ENCODE measurements around the gene GIN1. TPM values are rescaled to one million over a fixed set of nuclear protein-coding genes. Genes with fewer than 3 reads are reported as not detected.
"Not testable (repeated sequence)": the region's sequence is repeated elsewhere in the genome, so short reads cannot be mapped to it uniquely, and the experiment has no call there.

GIN1 gene
- total RNA-seq, 2 experiments from 2014 or later: 9.8 to 11.7 TPM

DNA sequence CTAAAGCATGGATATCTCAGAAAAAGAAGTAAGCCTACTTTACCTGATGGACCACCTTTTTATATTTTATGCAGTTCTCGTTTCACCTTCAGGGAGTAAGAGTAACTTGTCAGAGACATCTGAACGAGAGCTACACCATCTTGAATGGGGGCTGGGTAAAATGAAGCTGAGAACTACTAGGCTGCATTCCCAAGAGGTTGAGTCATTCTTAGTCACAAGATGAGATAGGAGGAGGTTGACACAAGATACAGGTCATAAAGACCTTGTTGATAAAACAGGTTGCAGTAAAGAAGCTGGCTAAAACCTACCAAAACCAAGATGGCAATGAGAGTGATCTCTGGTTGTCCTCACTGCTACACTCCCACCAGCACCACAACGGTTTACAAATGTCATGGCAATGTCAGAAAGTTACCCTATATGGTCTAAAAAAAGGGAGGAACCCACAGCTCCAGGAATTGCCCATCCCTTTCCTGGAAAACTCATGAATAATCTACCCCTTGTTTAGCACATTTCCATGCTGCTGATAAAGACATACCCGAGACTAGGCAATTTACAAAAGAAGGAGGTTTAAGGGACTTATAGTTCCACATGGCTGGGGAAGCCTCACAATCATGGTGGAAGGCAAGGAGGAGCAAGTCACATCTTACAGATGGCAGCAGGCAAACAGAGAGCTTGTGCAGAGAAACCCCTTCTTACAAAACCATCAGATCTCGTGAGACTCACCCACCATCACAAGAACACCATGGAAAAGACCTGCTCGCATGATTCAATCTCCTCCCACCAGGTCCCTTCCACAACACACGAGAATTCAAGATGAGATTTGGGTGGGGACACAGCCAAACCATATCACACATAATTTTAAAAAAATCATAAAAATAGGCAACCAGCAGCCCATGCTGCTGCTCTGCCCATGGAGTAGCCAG is 62.5 kb downstream of the GIN1 start:
- no peak for ATAC-seq
- no peaks in the 10 kb centered on the region for H3K36me3 Mint-ChIP-seq (ENCODE audit: low read depth)
- no peaks in the 10 kb centered on the region for H3K27me3 Mint-ChIP-seq

DNA sequence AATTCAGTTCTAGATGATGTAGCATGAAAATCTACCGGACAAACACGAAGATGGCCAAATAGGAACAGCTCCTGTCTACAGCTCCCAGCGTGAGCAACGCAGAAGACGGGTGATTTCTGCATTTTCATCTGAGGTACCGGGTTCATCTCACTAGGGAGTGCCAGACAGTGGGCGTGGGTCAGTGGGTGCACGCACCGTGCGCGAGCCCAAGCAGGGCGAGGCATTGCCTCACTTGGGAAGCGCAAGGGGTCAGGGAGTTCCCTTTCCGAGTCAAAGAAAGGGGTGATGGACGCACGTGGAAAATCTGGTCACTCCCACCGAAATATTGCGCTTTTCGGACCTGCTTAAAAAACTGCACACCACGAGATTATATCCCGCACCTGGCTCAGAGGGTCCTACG is 73.2 kb downstream of the GIN1 start:
- H3K9me3 Mint-ChIP-seq; H3K4me3 Mint-ChIP-seq; POLR2A ChIA-PET; H3K4me1 Mint-ChIP-seq (ENCODE audit: low read depth); H3K27me3 Mint-ChIP-seq; H3K27ac Mint-ChIP-seq; CTCF ChIA-PET; H3K36me3 Mint-ChIP-seq (ENCODE audit: low read depth); DNase-seq; ATAC-seq: not testable (repeated sequence)
- intact Hi-C loops (cut with micrococcal nuclease): loop anchor here (10.0 kb wide), 1 partner anchor 262 kb away; no protein-coding TSS in a partner anchor

More for the DNA sequence above, 62.5 kb downstream of the GIN1 start:
- intact Hi-C loops (cut with micrococcal nuclease): no loop called here
- Mint-ChIP-seq H3K9me3 (peaks cover 2% of the 10 kb centered on the region), H3K27ac (no peak overlapping the region), H3K4me3 (no peak overlapping the region), H3K4me1 (ENCODE audit: low read depth) (no peaks in the 10 kb centered on the region)
- DNase-seq: no peak
- ChIA-PET POLR2A (no interaction called here), CTCF (interaction anchor here (1.9 to 2.4 kb wide), 2 partner anchors 12 to 376 kb away, joined by 6 to 7 read pairs; no protein-coding TSS in a partner anchor)
- TF ChIP-seq, protein P1, sequence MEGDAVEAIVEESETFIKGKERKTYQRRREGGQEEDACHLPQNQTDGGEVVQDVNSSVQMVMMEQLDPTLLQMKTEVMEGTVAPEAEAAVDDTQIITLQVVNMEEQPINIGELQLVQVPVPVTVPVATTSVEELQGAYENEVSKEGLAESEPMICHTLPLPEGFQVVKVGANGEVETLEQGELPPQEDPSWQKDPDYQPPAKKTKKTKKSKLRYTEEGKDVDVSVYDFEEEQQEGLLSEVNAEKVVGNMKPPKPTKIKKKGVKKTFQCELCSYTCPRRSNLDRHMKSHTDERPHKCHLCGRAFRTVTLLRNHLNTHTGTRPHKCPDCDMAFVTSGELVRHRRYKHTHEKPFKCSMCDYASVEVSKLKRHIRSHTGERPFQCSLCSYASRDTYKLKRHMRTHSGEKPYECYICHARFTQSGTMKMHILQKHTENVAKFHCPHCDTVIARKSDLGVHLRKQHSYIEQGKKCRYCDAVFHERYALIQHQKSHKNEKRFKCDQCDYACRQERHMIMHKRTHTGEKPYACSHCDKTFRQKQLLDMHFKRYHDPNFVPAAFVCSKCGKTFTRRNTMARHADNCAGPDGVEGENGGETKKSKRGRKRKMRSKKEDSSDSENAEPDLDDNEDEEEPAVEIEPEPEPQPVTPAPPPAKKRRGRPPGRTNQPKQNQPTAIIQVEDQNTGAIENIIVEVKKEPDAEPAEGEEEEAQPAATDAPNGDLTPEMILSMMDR (IDR thresholded peaks at IDR 0.05): no peak

DNA sequence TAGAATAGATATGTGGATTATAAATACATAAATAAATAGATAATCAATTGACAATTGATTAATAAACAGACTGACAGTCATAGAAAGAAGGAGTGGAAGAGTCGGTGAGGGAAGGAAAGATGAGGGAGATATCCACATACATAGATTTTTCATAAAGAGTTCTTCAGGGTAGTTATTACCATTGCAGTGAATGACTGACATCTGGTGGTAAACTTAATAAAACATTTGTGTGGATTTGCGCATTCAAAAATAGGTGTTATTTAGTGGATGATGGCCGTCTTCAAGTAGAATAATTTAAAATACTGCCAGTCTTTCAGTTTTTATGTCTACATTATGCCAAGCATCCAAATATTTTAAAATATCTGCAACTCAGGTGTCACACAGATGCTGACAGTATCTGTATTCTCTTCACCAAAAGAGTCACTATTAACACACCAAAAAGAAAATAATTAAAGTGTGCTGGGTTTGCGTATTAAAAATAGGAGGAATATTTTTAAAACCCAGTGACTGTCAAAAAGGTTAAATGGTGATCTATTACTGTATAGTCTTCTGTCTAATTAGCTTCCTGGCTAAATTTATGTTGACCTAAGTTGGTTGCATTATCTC is 78.8 kb downstream of the GIN1 start:
- no peaks in the 10 kb centered on the region for H3K4me1 Mint-ChIP-seq (ENCODE audit: low read depth)
- no peak overlapping the region for H3K27ac Mint-ChIP-seq
- ATAC-seq: no peak
- ChIA-PET POLR2A (no interaction called here), CTCF (interaction anchor here (1.0 to 1.6 kb wide), 3 partner anchors 28 to 360 kb away, joined by 3 to 8 read pairs (median 6); no protein-coding TSS in a partner anchor)
- H3K27me3 Mint-ChIP-seq: peaks cover under 1% of the 10 kb centered on the region
- H3K4me3 Mint-ChIP-seq: no peak overlapping the region
- intact Hi-C loops (cut with micrococcal nuclease): loop anchor here (2.0 to 10.0 kb wide), 3 partner anchors 256 to 459 kb away; no protein-coding TSS in a partner anchor
- no peak for DNase-seq
- no peaks in the 10 kb centered on the region for H3K9me3 Mint-ChIP-seq
- TF ChIP-seq, protein P1 (IDR thresholded peaks at IDR 0.05): peak; percentile 52
- H3K36me3 Mint-ChIP-seq (ENCODE audit: low read depth): no peaks in the 10 kb centered on the region

DNA sequence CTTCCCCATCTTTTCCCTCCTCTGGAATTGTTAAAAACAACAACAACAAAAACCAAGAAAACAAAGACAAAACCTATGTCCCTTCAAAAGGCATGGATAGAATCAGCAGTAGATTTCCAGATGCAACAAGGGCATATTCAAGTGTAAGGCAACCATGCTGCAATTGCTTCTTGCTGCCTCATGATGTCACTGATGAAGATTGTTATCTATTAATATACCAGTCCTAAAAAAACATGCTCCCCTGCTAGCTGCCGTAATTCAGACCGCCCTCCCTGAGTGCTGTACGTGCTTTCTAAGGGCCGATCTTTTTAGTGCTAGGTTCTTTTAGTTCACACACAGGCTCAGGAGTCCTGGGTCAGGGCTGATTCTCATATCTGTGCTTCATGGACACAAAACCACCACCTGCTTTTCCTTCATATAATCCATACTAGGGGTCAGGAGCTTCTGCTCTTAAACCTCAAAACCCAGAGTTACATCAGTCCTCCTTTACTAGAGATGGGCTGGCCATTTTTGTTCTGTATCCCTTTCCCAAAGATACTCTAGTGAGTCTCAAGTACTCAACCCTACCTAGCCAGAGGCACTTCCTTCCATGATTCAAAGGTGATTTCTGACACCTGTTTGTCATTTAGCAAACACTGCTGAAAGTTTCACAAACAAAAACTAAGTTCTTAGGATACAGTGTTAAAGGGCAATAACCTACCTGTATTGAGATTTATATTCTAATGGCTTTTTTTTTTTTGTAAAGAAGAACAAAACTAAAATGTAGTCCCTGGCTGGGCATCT is 82.1 kb downstream of the GIN1 start:
- no peak for ATAC-seq
- Mint-ChIP-seq H3K4me1 (ENCODE audit: low read depth) (no peaks in the 10 kb centered on the region), H3K27ac (no peak overlapping the region), H3K9me3 (no peaks in the 10 kb centered on the region), H3K36me3 (ENCODE audit: low read depth) (no peaks in the 10 kb centered on the region), H3K4me3 (no peak overlapping the region), H3K27me3 (peaks cover 2% of the 10 kb centered on the region)
- intact Hi-C loops (cut with micrococcal nuclease): loop anchor here (10.0 kb wide), 1 partner anchor 97 kb away; no protein-coding TSS in a partner anchor
- TF ChIP-seq, protein P1 (IDR thresholded peaks at IDR 0.05): no peak
- ChIA-PET POLR2A (no interaction called here), CTCF (no interaction called here)
- no peak for DNase-seq

DNA sequence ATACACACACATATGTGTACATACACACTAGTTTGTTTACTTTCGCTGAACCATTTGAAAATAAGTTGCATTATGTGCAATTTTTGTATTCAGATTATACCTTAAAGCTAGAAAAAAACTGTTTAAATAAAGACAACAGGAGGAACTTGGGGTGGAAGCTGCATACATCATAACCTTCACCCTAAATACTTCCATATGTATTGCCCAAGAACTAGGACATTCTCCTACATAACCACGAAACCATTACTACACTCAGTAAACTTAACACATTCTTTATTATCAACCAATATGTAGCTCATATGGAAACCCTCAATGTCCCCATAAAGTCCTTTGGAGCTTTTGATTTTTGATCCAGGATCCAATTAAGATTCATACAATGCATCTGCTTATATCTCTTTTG is 83.3 kb downstream of the GIN1 start:
- H3K36me3 Mint-ChIP-seq (ENCODE audit: low read depth): no peaks in the 10 kb centered on the region
- ChIA-PET CTCF (interaction anchor here (1.9 kb wide), 1 partner anchor 9 kb away, joined by 5 read pairs; no protein-coding TSS in a partner anchor), POLR2A (interaction anchor here (1.0 kb wide), 1 partner anchor 15 kb away, joined by 3 read pairs; no protein-coding TSS in a partner anchor)
- H3K27me3 Mint-ChIP-seq: peaks cover 2% of the 10 kb centered on the region
- intact Hi-C loops (cut with micrococcal nuclease): loop anchor here (10.0 kb wide), 1 partner anchor 98 kb away; no protein-coding TSS in a partner anchor
- DNase-seq (no peak), ATAC-seq (no peak)
- H3K9me3 Mint-ChIP-seq: no peaks in the 10 kb centered on the region
- no peak overlapping the region for H3K27ac Mint-ChIP-seq
- TF ChIP-seq, protein P1 (IDR thresholded peaks at IDR 0.05): no peak
- H3K4me3 Mint-ChIP-seq: no peak overlapping the region
- peaks cover under 1% of the 10 kb centered on the region for H3K4me1 Mint-ChIP-seq (ENCODE audit: low read depth)

All from activated CD8-positive, alpha-beta T cell treated with anti-CD3 and anti-CD28 coated beads for 36 hours (primary cell).